K562 (cell line): ENCODE results near the gene GMPR. TPM values are rescaled to one million over a fixed set of nuclear protein-coding genes. Genes with fewer than 3 reads are reported as not detected.

Experiments
- ATAC-seq: fragments of 200-7000 bp; cut with Tn5 transposase; 3 replicates; pipeline ENCODE4 v1.9.1; 2020; ENCODE audit warnings: moderate library complexity
- BruUV-seq: library from RNA; stranded (reverse); fragments of 400-500 nt; replicated peaks from 2 replicates; lab custom pipeline; 2021; lab: Mats Ljungman, UMichigan
- CTCF ChIA-PET: fragments of 300-600 bp; formaldehyde crosslinking; extraction: SDS; loops from one replicate; lab custom pipeline; 2021; ENCODE audit warnings: low intra/inter-chr PET ratio; lab: Yijun Ruan, JAX
- POLR2A ChIA-PET: fragments of 300-600, 350-650 bp; sonication (Branson Sonifier 250); formaldehyde crosslinking; extraction: SDS; loops from one replicate; lab custom pipeline; 2021; ENCODE audit warnings: antibody characterized with exemption, inconsistent platforms; lab: Yijun Ruan, JAX
- DNase-seq, 4 experiments: peaks; one replicate each; pipeline versions ENCODE4 v3.0.0 to v3.0.0-alpha.2; 2011 to 2018; ENCODE audit warnings: low spot score in 3 of 4, mixed read lengths in 3 of 4; ENCODE audit errors: extremely low read depth in 1 of 4
- FAIRE-seq: peaks from 2 replicates; lab custom pipeline; 2011; peaks lifted over from hg19 to GRCh38; lab: Jason Lieb, UNC
- H2AFZ ChIP-seq: 2 replicates; pipeline ENCODE4 v1.6.0; 2011; ENCODE audit warnings: low read depth, low read length, control low read depth, inconsistent platforms
- H3K27ac ChIP-seq: fragments of 200-600 bp; 3 replicates; pipeline ENCODE4 v1.8.0; 2011; ENCODE audit warnings: low read depth, mild to moderate bottlenecking, control low read depth, inconsistent platforms, low read length, moderate library complexity, mixed read lengths; ENCODE audit errors: extremely low read depth
- H3K27me3 ChIP-seq, 2 experiments: fragments of 300-600 bp in 1 of 2; 2 replicates in 1 of 2; 3 replicates in 1 of 2; pipeline versions ENCODE4 v1.6.0 to v1.8.0; 2011; ENCODE audit warnings: inconsistent platforms in 2 of 2, low read length in 2 of 2, mild to moderate bottlenecking in 1 of 2, mixed read lengths in 1 of 2, moderate library complexity in 1 of 2; ENCODE audit not compliant: control insufficient read depth in 2 of 2, insufficient read depth in 2 of 2
- H3K36me3 ChIP-seq: fragments of 300-600 bp; 3 replicates; pipeline ENCODE4 v1.8.0; 2011; ENCODE audit warnings: mild to moderate bottlenecking, low read length, inconsistent platforms; ENCODE audit not compliant: control insufficient read depth, insufficient read depth
- H3K4me1 ChIP-seq, 2 experiments: fragments of 200-600 bp in 1 of 2; replicated peaks in 1 of 2; 2 replicates in 1 of 2; 3 replicates in 1 of 2; pipeline versions ENCODE4 v1.5.1 to v1.8.0; 2011; ENCODE audit warnings: inconsistent platforms in 2 of 2, low read length in 2 of 2, mild to moderate bottlenecking in 1 of 2, mixed read lengths in 1 of 2, moderate library complexity in 1 of 2; ENCODE audit not compliant: control insufficient read depth in 2 of 2, insufficient read depth in 2 of 2
- H3K4me2 ChIP-seq: 2 replicates; pipeline ENCODE4 v1.6.1; 2011; ENCODE audit warnings: low read length, control low read depth, inconsistent platforms, mixed read lengths; ENCODE audit not compliant: insufficient read depth
- H3K4me3 ChIP-seq: fragments of 200-600 bp; sonication (generic), shearing (Covaris generic); 2 replicates; pipeline ENCODE4 v1.5.1; 2016; ENCODE audit warnings: control low read depth, inconsistent platforms
- H3K79me2 ChIP-seq: fragments of 200-600 bp; 3 replicates; pipeline ENCODE4 v1.8.0; 2011; ENCODE audit warnings: low read length, inconsistent platforms; ENCODE audit not compliant: control insufficient read depth, insufficient read depth
- H3K9ac ChIP-seq, 2 experiments: 2 replicates each; pipeline versions ENCODE4 v1.6.0 to v1.6.1; 2011; ENCODE audit warnings: low read depth in 2 of 2, low read length in 2 of 2, control low read depth in 1 of 2, inconsistent platforms in 1 of 2, mild to moderate bottlenecking in 1 of 2, mixed read lengths in 1 of 2; ENCODE audit not compliant: insufficient read depth in 1 of 2
- H3K9me1 ChIP-seq: one replicate; pipeline ENCODE4 v1.6.0; 2011; ENCODE audit warnings: inconsistent platforms, mild to moderate bottlenecking, low read length, moderate library complexity; ENCODE audit not compliant: control insufficient read depth, insufficient read depth
- H3K9me3 ChIP-seq: replicated peaks from 2 replicates; pipeline ENCODE4 v1.5.1; 2011; ENCODE audit warnings: low read depth, low read length, inconsistent platforms; ENCODE audit not compliant: control insufficient read depth, insufficient read depth
- H4K20me1 ChIP-seq: replicated peaks from 2 replicates; pipeline ENCODE4 v1.6.1; 2011; ENCODE audit warnings: low read length, inconsistent platforms, mixed read lengths; ENCODE audit not compliant: control insufficient read depth, insufficient read depth
- ELF4 ChIP-seq: fragments of 450-650 bp; formaldehyde crosslinking; IDR thresholded peaks from 2 replicates; pipeline ENCODE4 v1.4.0; 2022; ENCODE audit warnings: missing genetic modification characterization
- HNRNPUL1 ChIP-seq: fragments of 200-400 bp; formaldehyde crosslinking; IDR thresholded peaks from 2 replicates; pipeline ENCODE4 v1.6.1; 2017; ENCODE audit warnings: low read length
- SIN3B ChIP-seq: fragments of 450-650 bp; IDR thresholded peaks from 2 replicates; pipeline ENCODE4 v1.6.1; 2017; ENCODE audit warnings: low read depth, mild to moderate bottlenecking, moderate library complexity
- ZNF184 ChIP-seq: sonication (generic); formaldehyde crosslinking; IDR thresholded peaks from 2 replicates; pipeline ENCODE4 v1.5.0; 2020; ENCODE audit warnings: missing genetic modification reagents
- ZNF589 ChIP-seq: fragments of 200-800 bp; sonication (Bioruptor generic); IDR thresholded peaks from 2 replicates; pipeline ENCODE4 v1.6.1; 2016; ENCODE audit warnings: low read depth, missing genetic modification characterization, missing compliant biosample characterization
- ZNF77 ChIP-seq: fragments of 250-450 bp; sonication (Bioruptor Pico); IDR thresholded peaks from 2 replicates; pipeline ENCODE4 v1.5.0; 2020
- WGBS: fragments of 100-300 bp; shearing (Covaris generic); methylation state at CpG from one replicate; pipeline ENCODE4 v1.1.6; 2016; ENCODE audit warnings: low coverage, mixed read lengths; ENCODE audit not compliant: insufficient coverage; ENCODE audit errors: missing lambda C conversion rate; 5-methylcytosine and 5-hydroxymethylcytosine counted together
- in situ Hi-C: fragments of 300-500 bp; cut with MboI; formaldehyde crosslinking; loops from 4 replicates; pipeline ENCODE4 v1.15.0; 2018; ENCODE audit warnings: inconsistent platforms, mixed read lengths
- intact Hi-C: fragments of 100-400 bp; cut with micrococcal nuclease; formaldehyde crosslinking; loops from 2 replicates; pipeline ENCODE4 v1.14.2; 2022
- polyA plus RNA-seq, 8 experiments: library from polyadenylated mRNA; depleted of rRNA in 4 of 8; stranded (reverse) in 5 of 8; unstranded in 3 of 8; fragments of >200 nt; fragmentation: Nextera tagmentation in 2 of 8; fragmentation: Illumina TruSeq in 1 of 8; extraction: Ambion mirVana in 2 of 8; extraction: Trizol in 1 of 8; gene quantifications; 2 replicates each; pipeline versions ENCODE4 v1.2.1 to v1.2.3, GENCODE V29; 2011 to 2014; ENCODE audit warnings: inconsistent platforms in 1 of 8, missing spikeins in 1 of 8
- total RNA-seq, 7 experiments: library from RNA; depleted of rRNA in 6 of 7; stranded (reverse); fragments of >200 nt in 6 of 7; fragmentation: Illumina TruSeq in 2 of 7; extraction: Trizol in 2 of 7; gene quantifications; 2 replicates each; pipeline versions ENCODE4 v1.2.1 to v1.2.3, GENCODE V29; 2011 to 2021; ENCODE audit warnings: low replicate concordance in 1 of 7
- TF ChIP-seq, protein P1 (sequence below): fragments of 250-450 bp; sonication (Bioruptor Pico); IDR thresholded peaks from 2 replicates; pipeline ENCODE4 v1.8.0; 2022; ENCODE audit warnings: inconsistent platforms
- TF ChIP-seq, protein P2 (sequence below), 3 experiments: IDR thresholded peaks in 2 of 3; conservative IDR thresholded peaks in 1 of 3; 2 replicates each; pipeline ENCODE4 v1.5.1; 2011 to 2012; ENCODE audit warnings: low read length in 3 of 3, mild to moderate bottlenecking in 3 of 3, control low read depth in 2 of 3, improper control_type of control experiment in 1 of 3, inconsistent platforms in 1 of 3, low read depth in 1 of 3, mixed read lengths in 1 of 3, moderate library complexity in 1 of 3; ENCODE audit not compliant: insufficient read depth in 2 of 3
- TF ChIP-seq, protein P3 (sequence below), 2 experiments: fragments of 450-650 bp; formaldehyde crosslinking in 1 of 2; IDR thresholded peaks; 2 replicates each; pipeline versions ENCODE4 v1.4.0 to v1.6.1; 2014 to 2020; ENCODE audit warnings: mild to moderate bottlenecking in 2 of 2, borderline replicate concordance in 1 of 2, low read depth in 1 of 2

The GMPR gene
- total and polyA plus RNA-seq, 9 of the 15 experiments (the other 6 are each of a cell fraction or from before 2014, with no cell fraction given): 34.6 to 83.7 (median 49.8) TPM

- no peaks in the 10 kb centered on the region for H3K9me3 ChIP-seq
- ATAC-seq (peak; percentile 42), FAIRE-seq (no peak), DNase-seq (no peak)
- peaks cover 4 to 18% of the 10 kb centered on the region in 2 experiments; a peak in 4 of 5 replicates for H3K4me1 ChIP-seq
- 34% methylated on average over 6 of the region's 6 CpGs for WGBS
- intact Hi-C loops (no loop called here), in situ Hi-C loops (no loop called here)
- H3K27ac ChIP-seq: no peak overlapping the region
- 0 out of 2 replicates have a peak, but pooled peaks have one; percentile 0 for TF ChIP-seq ZNF589 (CRISPR knock-in tag)
- TF ChIP-seq ZNF184 (CRISPR knock-in tag): no peak
- TF ChIP-seq, protein P1, sequence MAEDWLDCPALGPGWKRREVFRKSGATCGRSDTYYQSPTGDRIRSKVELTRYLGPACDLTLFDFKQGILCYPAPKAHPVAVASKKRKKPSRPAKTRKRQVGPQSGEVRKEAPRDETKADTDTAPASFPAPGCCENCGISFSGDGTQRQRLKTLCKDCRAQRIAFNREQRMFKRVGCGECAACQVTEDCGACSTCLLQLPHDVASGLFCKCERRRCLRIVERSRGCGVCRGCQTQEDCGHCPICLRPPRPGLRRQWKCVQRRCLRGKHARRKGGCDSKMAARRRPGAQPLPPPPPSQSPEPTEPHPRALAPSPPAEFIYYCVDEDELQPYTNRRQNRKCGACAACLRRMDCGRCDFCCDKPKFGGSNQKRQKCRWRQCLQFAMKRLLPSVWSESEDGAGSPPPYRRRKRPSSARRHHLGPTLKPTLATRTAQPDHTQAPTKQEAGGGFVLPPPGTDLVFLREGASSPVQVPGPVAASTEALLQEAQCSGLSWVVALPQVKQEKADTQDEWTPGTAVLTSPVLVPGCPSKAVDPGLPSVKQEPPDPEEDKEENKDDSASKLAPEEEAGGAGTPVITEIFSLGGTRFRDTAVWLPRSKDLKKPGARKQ (CRISPR knock-in tag): no peak
- TF ChIP-seq, protein P2, sequence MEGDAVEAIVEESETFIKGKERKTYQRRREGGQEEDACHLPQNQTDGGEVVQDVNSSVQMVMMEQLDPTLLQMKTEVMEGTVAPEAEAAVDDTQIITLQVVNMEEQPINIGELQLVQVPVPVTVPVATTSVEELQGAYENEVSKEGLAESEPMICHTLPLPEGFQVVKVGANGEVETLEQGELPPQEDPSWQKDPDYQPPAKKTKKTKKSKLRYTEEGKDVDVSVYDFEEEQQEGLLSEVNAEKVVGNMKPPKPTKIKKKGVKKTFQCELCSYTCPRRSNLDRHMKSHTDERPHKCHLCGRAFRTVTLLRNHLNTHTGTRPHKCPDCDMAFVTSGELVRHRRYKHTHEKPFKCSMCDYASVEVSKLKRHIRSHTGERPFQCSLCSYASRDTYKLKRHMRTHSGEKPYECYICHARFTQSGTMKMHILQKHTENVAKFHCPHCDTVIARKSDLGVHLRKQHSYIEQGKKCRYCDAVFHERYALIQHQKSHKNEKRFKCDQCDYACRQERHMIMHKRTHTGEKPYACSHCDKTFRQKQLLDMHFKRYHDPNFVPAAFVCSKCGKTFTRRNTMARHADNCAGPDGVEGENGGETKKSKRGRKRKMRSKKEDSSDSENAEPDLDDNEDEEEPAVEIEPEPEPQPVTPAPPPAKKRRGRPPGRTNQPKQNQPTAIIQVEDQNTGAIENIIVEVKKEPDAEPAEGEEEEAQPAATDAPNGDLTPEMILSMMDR (IDR thresholded peaks at IDR 0.05 in 2 of 3, conservative IDR thresholded peaks at IDR 0.05 in 1 of 3; ENCODE audit: insufficient read depth in 2 of 3, low read depth in 1 of 3, low read length in 3 of 3): 0 out of 6 replicates have a peak, but pooled peaks of 2 of the 3 experiments have one; percentile 6 to 24
- no peak for TF ChIP-seq HNRNPUL1
- no peak for TF ChIP-seq SIN3B
- no peak for TF ChIP-seq ELF4 (CRISPR knock-in tag)
- TF ChIP-seq, protein P3, sequence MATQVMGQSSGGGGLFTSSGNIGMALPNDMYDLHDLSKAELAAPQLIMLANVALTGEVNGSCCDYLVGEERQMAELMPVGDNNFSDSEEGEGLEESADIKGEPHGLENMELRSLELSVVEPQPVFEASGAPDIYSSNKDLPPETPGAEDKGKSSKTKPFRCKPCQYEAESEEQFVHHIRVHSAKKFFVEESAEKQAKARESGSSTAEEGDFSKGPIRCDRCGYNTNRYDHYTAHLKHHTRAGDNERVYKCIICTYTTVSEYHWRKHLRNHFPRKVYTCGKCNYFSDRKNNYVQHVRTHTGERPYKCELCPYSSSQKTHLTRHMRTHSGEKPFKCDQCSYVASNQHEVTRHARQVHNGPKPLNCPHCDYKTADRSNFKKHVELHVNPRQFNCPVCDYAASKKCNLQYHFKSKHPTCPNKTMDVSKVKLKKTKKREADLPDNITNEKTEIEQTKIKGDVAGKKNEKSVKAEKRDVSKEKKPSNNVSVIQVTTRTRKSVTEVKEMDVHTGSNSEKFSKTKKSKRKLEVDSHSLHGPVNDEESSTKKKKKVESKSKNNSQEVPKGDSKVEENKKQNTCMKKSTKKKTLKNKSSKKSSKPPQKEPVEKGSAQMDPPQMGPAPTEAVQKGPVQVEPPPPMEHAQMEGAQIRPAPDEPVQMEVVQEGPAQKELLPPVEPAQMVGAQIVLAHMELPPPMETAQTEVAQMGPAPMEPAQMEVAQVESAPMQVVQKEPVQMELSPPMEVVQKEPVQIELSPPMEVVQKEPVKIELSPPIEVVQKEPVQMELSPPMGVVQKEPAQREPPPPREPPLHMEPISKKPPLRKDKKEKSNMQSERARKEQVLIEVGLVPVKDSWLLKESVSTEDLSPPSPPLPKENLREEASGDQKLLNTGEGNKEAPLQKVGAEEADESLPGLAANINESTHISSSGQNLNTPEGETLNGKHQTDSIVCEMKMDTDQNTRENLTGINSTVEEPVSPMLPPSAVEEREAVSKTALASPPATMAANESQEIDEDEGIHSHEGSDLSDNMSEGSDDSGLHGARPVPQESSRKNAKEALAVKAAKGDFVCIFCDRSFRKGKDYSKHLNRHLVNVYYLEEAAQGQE (IDR thresholded peaks at IDR 0.05; ENCODE audit: borderline replicate concordance): no peak
- TF ChIP-seq, protein P3 (CRISPR knock-in tag; IDR thresholded peaks at IDR 0.05; ENCODE audit: low read depth): no peak
- TF ChIP-seq ZNF77 (CRISPR knock-in tag): no peak
- ChIA-PET POLR2A (interaction anchor here (0.6 to 1.2 kb wide), 6 partner anchors 9 to 411 kb away, joined by 3 to 5 read pairs (median 3); no protein-coding TSS in a partner anchor), CTCF (no interaction called here)
- no peaks in the 10 kb centered on the region for H3K36me3 ChIP-seq
- H2AFZ ChIP-seq: 0 out of 2 replicates have a peak overlapping the region, but pooled peaks have one; percentile 7
- H4K20me1 ChIP-seq: no peaks in the 10 kb centered on the region
- no peak overlapping the region for H3K4me3 ChIP-seq
- H3K9me1 ChIP-seq: no peaks in the 10 kb centered on the region
- no peak overlapping the region for H3K4me2 ChIP-seq
- no TSS peak for BruUV-seq
- no peaks in the 10 kb centered on the region for H3K79me2 ChIP-seq
- no peak overlapping the region; a peak in 1 of 4 replicates for H3K9ac ChIP-seq
- no peaks in the 10 kb centered on the region; a peak in 1 of 5 replicates for H3K27me3 ChIP-seq
Measured at GRCh38 chr6:16336056-16336818, 97.8 kb downstream of the GMPR start.
